GM12878 (cell line): Measurements from ENCODE around the gene C5orf34. TPM values are rescaled to one million over a fixed set of nuclear protein-coding genes. Genes with fewer than 3 reads are reported as not detected.

Experiments
- CHD2 ChIP-seq: IDR thresholded peaks from 2 replicates; pipeline ENCODE4 v1.6.1; 2011; ENCODE audit warnings: low read depth, low read length, improper control_type of control experiment, borderline replicate concordance
- EED ChIP-seq: sonication (generic); IDR thresholded peaks from 2 replicates; pipeline ENCODE4 v1.6.1; 2016; ENCODE audit warnings: antibody characterized with exemption, low read depth
- ETV6 ChIP-seq, 2 experiments: fragments of 450-650 bp in 1 of 2; IDR thresholded peaks in 1 of 2; conservative IDR thresholded peaks in 1 of 2; 2 replicates each; pipeline ENCODE4 v1.6.1; 2014; ENCODE audit warnings: antibody characterized with exemption in 1 of 2, borderline replicate concordance in 1 of 2, low read depth in 1 of 2, mild to moderate bottlenecking in 1 of 2, moderate library complexity in 1 of 2
- FOS ChIP-seq: IDR thresholded peaks from 3 replicates; pipeline ENCODE4 v1.6.1; 2011; ENCODE audit warnings: borderline replicate concordance; ENCODE audit not compliant: insufficient read length; ENCODE audit errors: extremely low read depth
- GABPA ChIP-seq: IDR thresholded peaks from 2 replicates; pipeline ENCODE4 v1.6.1; 2014; ENCODE audit warnings: antibody characterized with exemption, low read depth, mild to moderate bottlenecking, inconsistent platforms
- HDAC6 ChIP-seq: fragments of 200-600 bp; sonication (generic); IDR thresholded peaks from one replicate; pipeline ENCODE4 v1.8.0; 2017; ENCODE audit warnings: antibody characterized with exemption; ENCODE audit not compliant: unreplicated experiment
- IRF5 ChIP-seq: fragments of 450-650 bp; IDR thresholded peaks from 2 replicates; pipeline ENCODE4 v1.6.1; 2017; ENCODE audit warnings: borderline replicate concordance
- PKNOX1 ChIP-seq: fragments of 450-650 bp; IDR thresholded peaks from 2 replicates; pipeline ENCODE4 v1.6.1; 2016; ENCODE audit warnings: mild to moderate bottlenecking
- PML ChIP-seq: IDR thresholded peaks from 2 replicates; pipeline ENCODE4 v1.6.1; 2012; ENCODE audit warnings: low read length, inconsistent platforms
- POU2F2 ChIP-seq: IDR thresholded peaks from 3 replicates; pipeline ENCODE4 v1.6.1; 2011; ENCODE audit warnings: low read depth, mild to moderate bottlenecking, low read length, borderline replicate concordance
- RAD51 ChIP-seq: fragments of 450-650 bp; IDR thresholded peaks from 2 replicates; pipeline ENCODE4 v1.6.1; 2016; ENCODE audit warnings: moderate library complexity, mild to moderate bottlenecking, inconsistent platforms
- SMAD1 ChIP-seq: fragments of 450-650 bp; IDR thresholded peaks from 2 replicates; pipeline ENCODE4 v1.6.1; 2018; ENCODE audit warnings: mild to moderate bottlenecking, low read depth; ENCODE audit not compliant: partially characterized antibody
- SMAD5 ChIP-seq: IDR thresholded peaks from 2 replicates; pipeline ENCODE4 v1.6.1; 2016; ENCODE audit warnings: antibody characterized with exemption, low read depth
- SP1 ChIP-seq: IDR thresholded peaks from one replicate; pipeline ENCODE4 v1.6.1; 2011; ENCODE audit warnings: low read depth, low read length
- SREBF2 ChIP-seq: IDR thresholded peaks from 2 replicates; pipeline ENCODE4 v1.6.1; 2012; ENCODE audit warnings: mild to moderate bottlenecking, low read length
- SUPT20H ChIP-seq: IDR thresholded peaks from 2 replicates; pipeline ENCODE4 v1.6.1; 2011; ENCODE audit warnings: low read depth, mild to moderate bottlenecking, low read length, moderate library complexity, borderline replicate concordance; ENCODE audit not compliant: control insufficient read depth
- TCF3 ChIP-seq: IDR thresholded peaks from 2 replicates; pipeline ENCODE4 v1.6.1; 2012; ENCODE audit warnings: low read depth, mild to moderate bottlenecking, low read length, borderline replicate concordance; ENCODE audit not compliant: insufficient read depth
- TCF7 ChIP-seq: IDR thresholded peaks from 2 replicates; pipeline ENCODE4 v1.6.1; 2014; ENCODE audit warnings: antibody characterized with exemption, borderline replicate concordance
- YBX1 ChIP-seq: fragments of 450-650 bp; IDR thresholded peaks from 2 replicates; pipeline ENCODE4 v1.6.1; 2016; ENCODE audit warnings: antibody characterized with exemption
- YY1 ChIP-seq: IDR thresholded peaks from 2 replicates; pipeline ENCODE4 v1.6.1; 2011; ENCODE audit warnings: low read depth, mild to moderate bottlenecking, low read length
- polyA plus RNA-seq, 11 experiments: library from polyadenylated mRNA; depleted of rRNA in 4 of 11; unstranded in 6 of 11; stranded (reverse) in 5 of 11; fragments of >200 nt; fragmentation: Nextera tagmentation in 4 of 11; fragmentation: Illumina TruSeq in 1 of 11; extraction: Ambion mirVana in 4 of 11; extraction: Trizol in 1 of 11; gene quantifications; 1 replicate in 1 of 11; 2 replicates in 10 of 11; pipeline versions ENCODE4 v1.2.1 to v1.2.3, GENCODE V29; 2011 to 2016; ENCODE audit warnings: inconsistent platforms in 2 of 11, missing spikeins in 2 of 11, low read depth in 1 of 11
- total RNA-seq, 4 experiments: library from RNA; depleted of rRNA in 3 of 4; stranded (reverse); fragments of >200 nt in 3 of 4; fragmentation: Illumina TruSeq in 1 of 4; extraction: Trizol in 1 of 4; gene quantifications; 2 replicates each; pipeline versions ENCODE4 v1.2.1 to v1.2.3, GENCODE V29; 2013 to 2021
- TF ChIP-seq, protein P1 (sequence below): IDR thresholded peaks from 2 replicates; pipeline ENCODE4 v1.6.1; 2011; ENCODE audit warnings: mild to moderate bottlenecking, low read depth, low read length, moderate library complexity; ENCODE audit not compliant: insufficient replicate concordance
- TF ChIP-seq, protein P2 (sequence below): fragments of 450-650 bp; IDR thresholded peaks from 2 replicates; pipeline ENCODE4 v1.6.1; 2018; ENCODE audit warnings: borderline replicate concordance, mild to moderate bottlenecking; ENCODE audit not compliant: partially characterized antibody

Gene C5orf34
- total and polyA plus RNA-seq, 10 of the 15 experiments (the other 5 are each of a cell fraction or from before 2014, with no cell fraction given) = 6.1 to 15.1 (median 10.0) TPM

DNA sequence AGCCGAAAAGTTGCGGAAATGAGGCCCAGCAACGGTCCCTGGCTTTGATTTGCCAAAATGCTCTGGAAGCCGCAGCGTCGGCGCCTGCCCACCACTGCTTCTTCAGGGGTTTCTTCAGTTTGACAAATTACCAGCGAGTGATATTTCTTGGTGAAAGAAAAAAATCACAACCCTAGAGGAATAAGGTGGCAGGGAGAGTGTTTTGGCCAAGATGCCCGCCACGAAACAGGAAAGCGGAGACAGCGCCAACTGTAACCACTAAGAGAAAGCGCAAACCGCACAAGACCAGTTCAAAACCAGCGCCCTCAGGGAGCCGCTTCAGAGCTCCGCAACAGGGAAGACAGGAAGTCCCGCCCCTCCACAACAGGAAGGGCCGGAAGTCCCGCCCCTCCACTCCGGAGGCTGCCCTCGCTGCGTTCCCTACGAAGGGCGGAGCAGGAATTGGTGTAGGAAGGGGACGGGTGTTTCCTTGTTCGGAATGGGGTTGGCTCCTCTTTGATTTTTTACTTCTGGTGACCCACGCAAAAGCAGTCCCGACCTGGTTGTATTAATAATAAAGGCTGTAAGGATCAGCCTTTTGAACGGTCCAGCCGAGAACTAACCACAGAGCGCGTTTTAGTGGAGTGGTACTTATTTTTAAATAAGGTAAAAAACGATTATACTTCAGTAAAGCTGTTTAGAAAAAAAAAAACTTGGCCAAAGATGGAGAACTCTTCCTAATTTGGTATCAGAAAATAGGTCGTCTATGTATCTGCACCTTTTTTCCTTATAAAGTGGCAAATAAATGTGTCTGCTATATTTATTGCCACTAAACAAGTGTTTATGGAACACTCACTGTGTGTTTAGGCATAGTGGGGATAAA, at the start of gene C5orf34 (continued):
- TF ChIP-seq, protein P1, sequence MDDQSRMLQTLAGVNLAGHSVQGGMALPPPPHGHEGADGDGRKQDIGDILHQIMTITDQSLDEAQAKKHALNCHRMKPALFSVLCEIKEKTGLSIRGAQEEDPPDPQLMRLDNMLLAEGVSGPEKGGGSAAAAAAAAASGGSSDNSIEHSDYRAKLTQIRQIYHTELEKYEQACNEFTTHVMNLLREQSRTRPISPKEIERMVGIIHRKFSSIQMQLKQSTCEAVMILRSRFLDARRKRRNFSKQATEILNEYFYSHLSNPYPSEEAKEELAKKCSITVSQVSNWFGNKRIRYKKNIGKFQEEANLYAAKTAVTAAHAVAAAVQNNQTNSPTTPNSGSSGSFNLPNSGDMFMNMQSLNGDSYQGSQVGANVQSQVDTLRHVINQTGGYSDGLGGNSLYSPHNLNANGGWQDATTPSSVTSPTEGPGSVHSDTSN = no peak
- TF ChIP-seq SMAD5 (peak; percentile 85), YY1 (peak; percentile 75), IRF5 (peak; percentile 35; the same call in 1 of the 2 replicates), TCF3 (no peak), SUPT20H (no peak), RAD51 (no peak), SMAD1 (peak; percentile 69), HDAC6 (peak; percentile 57), GABPA (peak; percentile 99), CHD2 (peak; percentile 57; the same call in 1 of the 2 replicates), TCF7 (no peak), SP1 (peak; percentile 28), POU2F2 (peak; percentile 63; the same call in 1 of the 3 replicates), EED (peak; percentile 83), FOS (no peak), PML (peak; percentile 97), PKNOX1 (peak; percentile 62; the same call in 1 of the 2 replicates), SREBF2 (no peak), ETV6 (conservative IDR thresholded peaks at IDR 0.05 in 1 of 2, IDR thresholded peaks at IDR 0.05 in 1 of 2; ENCODE audit: borderline replicate concordance in 1 of 2, low read depth in 1 of 2) (0 out of 4 replicates have a peak, but pooled peaks of 1 of the 2 experiments have one; percentile 15), YBX1 (no peak)
- TF ChIP-seq, protein P2, sequence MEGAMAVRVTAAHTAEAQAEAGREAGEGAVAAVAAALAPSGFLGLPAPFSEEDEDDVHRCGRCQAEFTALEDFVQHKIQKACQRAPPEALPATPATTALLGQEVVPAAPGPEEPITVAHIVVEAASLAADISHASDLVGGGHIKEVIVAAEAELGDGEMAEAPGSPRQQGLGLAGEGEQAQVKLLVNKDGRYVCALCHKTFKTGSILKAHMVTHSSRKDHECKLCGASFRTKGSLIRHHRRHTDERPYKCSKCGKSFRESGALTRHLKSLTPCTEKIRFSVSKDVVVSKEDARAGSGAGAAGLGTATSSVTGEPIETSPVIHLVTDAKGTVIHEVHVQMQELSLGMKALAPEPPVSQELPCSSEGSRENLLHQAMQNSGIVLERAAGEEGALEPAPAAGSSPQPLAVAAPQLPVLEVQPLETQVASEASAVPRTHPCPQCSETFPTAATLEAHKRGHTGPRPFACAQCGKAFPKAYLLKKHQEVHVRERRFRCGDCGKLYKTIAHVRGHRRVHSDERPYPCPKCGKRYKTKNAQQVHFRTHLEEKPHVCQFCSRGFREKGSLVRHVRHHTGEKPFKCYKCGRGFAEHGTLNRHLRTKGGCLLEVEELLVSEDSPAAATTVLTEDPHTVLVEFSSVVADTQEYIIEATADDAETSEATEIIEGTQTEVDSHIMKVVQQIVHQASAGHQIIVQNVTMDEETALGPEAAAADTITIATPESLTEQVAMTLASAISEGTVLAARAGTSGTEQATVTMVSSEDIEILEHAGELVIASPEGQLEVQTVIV = peak; percentile 57
